K562 (cell line): ENCODE measurements around the gene MEX3A. TPM values are rescaled to one million over a fixed set of nuclear protein-coding genes. Genes with fewer than 3 reads are reported as not detected.
A peak's percentile ranks its signal among the peaks of the same experiment; 100 is the strongest.

Experiments used
- BCOR ChIP-seq: fragments of 450-650 bp; IDR thresholded peaks from 2 replicates; pipeline ENCODE4 v1.6.1; 2016
- CCAR2 ChIP-seq: fragments of 200-400 bp; formaldehyde crosslinking; IDR thresholded peaks from 2 replicates; pipeline ENCODE4 v1.6.1; 2017; ENCODE audit warnings: mild to moderate bottlenecking, low read depth, low read length
- KDM1A ChIP-seq, 2 experiments: fragments of 450-650 bp; IDR thresholded peaks; 2 replicates each; pipeline ENCODE4 v1.6.1; 2016; ENCODE audit warnings: mild to moderate bottlenecking in 2 of 2
- NFIC ChIP-seq: fragments of 450-650 bp; IDR thresholded peaks from 2 replicates; pipeline ENCODE4 v1.6.1; 2017; ENCODE audit warnings: mild to moderate bottlenecking, inconsistent platforms
- PBX2 ChIP-seq, 2 experiments: IDR thresholded peaks in 1 of 2; conservative IDR thresholded peaks in 1 of 2; 2 replicates each; pipeline ENCODE4 v1.6.1; 2016; ENCODE audit warnings: low read depth in 2 of 2, mild to moderate bottlenecking in 1 of 2, missing compliant biosample characterization in 1 of 2, missing genetic modification characterization in 1 of 2, moderate library complexity in 1 of 2
- ZNF592 ChIP-seq: fragments of 450-650 bp; IDR thresholded peaks from 2 replicates; pipeline ENCODE4 v1.6.1; 2017; ENCODE audit warnings: antibody characterized with exemption, mild to moderate bottlenecking
- polyA plus RNA-seq, 8 experiments: library from polyadenylated mRNA; depleted of rRNA in 4 of 8; stranded (reverse) in 5 of 8; unstranded in 3 of 8; fragments of >200 nt; fragmentation: Nextera tagmentation in 2 of 8; fragmentation: Illumina TruSeq in 1 of 8; extraction: Ambion mirVana in 2 of 8; extraction: Trizol in 1 of 8; gene quantifications; 2 replicates each; pipeline versions ENCODE4 v1.2.1 to v1.2.3, GENCODE V29; 2011 to 2014; ENCODE audit warnings: inconsistent platforms in 1 of 8, missing spikeins in 1 of 8
- total RNA-seq, 7 experiments: library from RNA; depleted of rRNA in 6 of 7; stranded (reverse); fragments of >200 nt in 6 of 7; fragmentation: Illumina TruSeq in 2 of 7; extraction: Trizol in 2 of 7; gene quantifications; 2 replicates each; pipeline versions ENCODE4 v1.2.1 to v1.2.3, GENCODE V29; 2011 to 2021; ENCODE audit warnings: low replicate concordance in 1 of 7
- TF ChIP-seq, protein P1 (sequence below), 2 experiments: fragments of 200-800 bp in 1 of 2; sonication (Bioruptor generic) in 1 of 2; sonication (generic) in 1 of 2; formaldehyde crosslinking in 1 of 2; IDR thresholded peaks in 1 of 2; conservative IDR thresholded peaks in 1 of 2; 2 replicates each; pipeline versions ENCODE4 v1.5.0 to v1.6.1; 2016 to 2020; ENCODE audit warnings: missing compliant biosample characterization in 1 of 2, missing genetic modification characterization in 1 of 2, missing genetic modification reagents in 1 of 2

Gene MEX3A
- total and polyA plus RNA-seq, 9 of the 15 experiments (the other 6 are each of a cell fraction or from before 2014, with no cell fraction given), result 0.36 to 13.7 (median 5.2) TPM

GRCh38 chr1:156111355-156111962 lies 29.2 kb upstream of the MEX3A start (continued):
- TF ChIP-seq PBX2 (CRISPR knock-in tag; IDR thresholded peaks at IDR 0.05; ENCODE audit: low read depth), result no peak
- TF ChIP-seq PBX2 (tag; conservative IDR thresholded peaks at IDR 0.05; ENCODE audit: low read depth), result no peak
- TF ChIP-seq KDM1A (IDR thresholded peaks at IDR 0.05), result peak; percentile 79 to 87
- no peak for TF ChIP-seq CCAR2
- TF ChIP-seq NFIC, result peak; percentile 31; the same call in 1 of the 2 replicates
- TF ChIP-seq, protein P1, sequence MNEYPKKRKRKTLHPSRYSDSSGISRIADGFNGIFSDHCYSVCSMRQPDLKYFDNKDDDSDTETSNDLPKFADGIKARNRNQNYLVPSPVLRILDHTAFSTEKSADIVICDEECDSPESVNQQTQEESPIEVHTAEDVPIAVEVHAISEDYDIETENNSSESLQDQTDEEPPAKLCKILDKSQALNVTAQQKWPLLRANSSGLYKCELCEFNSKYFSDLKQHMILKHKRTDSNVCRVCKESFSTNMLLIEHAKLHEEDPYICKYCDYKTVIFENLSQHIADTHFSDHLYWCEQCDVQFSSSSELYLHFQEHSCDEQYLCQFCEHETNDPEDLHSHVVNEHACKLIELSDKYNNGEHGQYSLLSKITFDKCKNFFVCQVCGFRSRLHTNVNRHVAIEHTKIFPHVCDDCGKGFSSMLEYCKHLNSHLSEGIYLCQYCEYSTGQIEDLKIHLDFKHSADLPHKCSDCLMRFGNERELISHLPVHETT (CRISPR knock-in tag; conservative IDR thresholded peaks at IDR 0.05 in 1 of 2, IDR thresholded peaks at IDR 0.05 in 1 of 2), result no peak
- no peak for TF ChIP-seq ZNF592
- peak; percentile 89 for TF ChIP-seq BCOR
